A549 (cell line): ENCODE results near the gene KCNN4. TPM values are rescaled to one million over a fixed set of nuclear protein-coding genes. Genes with fewer than 3 reads are reported as not detected.

Source experiments
- ATAC-seq, 2 experiments: fragments of 200-7000 bp in 1 of 2; fragments of >200 bp in 1 of 2; cut with Nextera tagmentation in 1 of 2; cut with Tn5 transposase in 1 of 2; 3 replicates each; pipeline versions ENCODE4 v1.8.0 to v1.9.1; 2018 to 2020; ENCODE audit warnings: mild to moderate bottlenecking in 1 of 2, moderate library complexity in 1 of 2
- CTCF ChIA-PET: fragments of 300-600 bp; sonication (Branson Sonifier 250); formaldehyde crosslinking; extraction: SDS; loops from one replicate; lab custom pipeline; 2021; ENCODE audit warnings: antibody characterized with exemption, inconsistent platforms; lab: Yijun Ruan, JAX
- POLR2A ChIA-PET: fragments of 350-600 bp; formaldehyde crosslinking; extraction: SDS; loops from one replicate; lab custom pipeline; 2021; ENCODE audit warnings: antibody characterized with exemption, inconsistent platforms; lab: Yijun Ruan, JAX
- DNase-seq, 2 experiments: peaks; one replicate each; pipeline versions ENCODE4 v3.0.0 to v3.0.0-alpha.2; 2011 to 2016; ENCODE audit warnings: low read depth in 1 of 2, low spot score in 1 of 2
- FAIRE-seq: peaks from 2 replicates; lab custom pipeline; 2011; peaks lifted over from hg19 to GRCh38; lab: Jason Lieb, UNC
- H3K27ac ChIP-seq, 2 experiments: fragments of >200 bp; sonication (Bioruptor Twin); formaldehyde crosslinking; 3 replicates each; pipeline ENCODE4 v1.5.1; 2016 to 2017
- H3K4me1 ChIP-seq: fragments of >200 bp; sonication (Bioruptor Twin); formaldehyde crosslinking; 3 replicates; pipeline ENCODE4 v1.6.1; 2016
- H3K4me2 ChIP-seq: fragments of >200 bp; sonication (Bioruptor Twin); formaldehyde crosslinking; 3 replicates; pipeline ENCODE4 v1.6.1; 2016
- H3K4me3 ChIP-seq: fragments of >200 bp; sonication (Bioruptor Twin); formaldehyde crosslinking; 3 replicates; pipeline ENCODE4 v1.5.1; 2016
- H3K9me3 ChIP-seq: fragments of >200 bp; sonication (Bioruptor Twin); formaldehyde crosslinking; 3 replicates; pipeline ENCODE4 v1.6.1; 2016
- CHD4 ChIP-seq: fragments of 200-600 bp; sonication (generic); IDR thresholded peaks from 2 replicates; pipeline ENCODE4 v1.6.1; 2016; ENCODE audit warnings: antibody characterized with exemption, mild to moderate bottlenecking, borderline replicate concordance
- E2F6 ChIP-seq: IDR thresholded peaks from 2 replicates; pipeline ENCODE4 v1.6.1; 2012; ENCODE audit warnings: low read depth, borderline replicate concordance
- ESRRA ChIP-seq: fragments of 150-350 bp; IDR thresholded peaks from 2 replicates; pipeline ENCODE4 v1.6.1; 2014; ENCODE audit warnings: mild to moderate bottlenecking, low read length, borderline replicate concordance
- FOSL2 ChIP-seq, 2 experiments: fragments of 450-650 bp in 1 of 2; fragments of >200 bp in 1 of 2; sonication (Bioruptor Twin) in 1 of 2; formaldehyde crosslinking; IDR thresholded peaks; 2 replicates each; pipeline versions ENCODE4 v1.5.0 to v1.6.1; 2016 to 2020; ENCODE audit warnings: mild to moderate bottlenecking in 1 of 2, moderate library complexity in 1 of 2
- FOXS1 ChIP-seq: fragments of 250-450 bp; sonication (Bioruptor Pico); IDR thresholded peaks from 2 replicates; pipeline ENCODE4 v1.5.0; 2020; ENCODE audit warnings: mild to moderate bottlenecking, moderate library complexity
- HOXA7 ChIP-seq: fragments of 250-450 bp; sonication (Bioruptor Pico); IDR thresholded peaks from 2 replicates; pipeline ENCODE4 v1.5.0; 2020; ENCODE audit warnings: mild to moderate bottlenecking, moderate library complexity
- HOXB5 ChIP-seq: fragments of 250-450 bp; sonication (Bioruptor Pico); IDR thresholded peaks from 2 replicates; pipeline ENCODE4 v1.5.0; 2020; ENCODE audit warnings: mild to moderate bottlenecking, moderate library complexity
- KDM1A ChIP-seq: fragments of 200-600 bp; sonication (generic); IDR thresholded peaks from 2 replicates; pipeline ENCODE4 v1.6.1; 2016; ENCODE audit warnings: low read depth, mild to moderate bottlenecking
- MAX ChIP-seq: IDR thresholded peaks from 2 replicates; pipeline ENCODE4 v1.6.1; 2012
- NFE2L2 ChIP-seq: fragments of 150-350 bp; conservative IDR thresholded peaks from 2 replicates; pipeline ENCODE4 v1.6.1; 2014; ENCODE audit warnings: low read length
- PBX3 ChIP-seq: IDR thresholded peaks from 2 replicates; pipeline ENCODE4 v1.6.1; 2012
- RARB ChIP-seq: fragments of 250-450 bp; sonication (Bioruptor Pico); IDR thresholded peaks from 2 replicates; pipeline ENCODE4 v1.8.0; 2021; ENCODE audit warnings: mild to moderate bottlenecking, moderate library complexity
- RCOR1 ChIP-seq: fragments of 150-350 bp; IDR thresholded peaks from 2 replicates; pipeline ENCODE4 v1.6.1; 2014; ENCODE audit warnings: antibody characterized with exemption, low read length, low read depth
- TP53 ChIP-seq: fragments of 250-450 bp; sonication (Bioruptor Pico); IDR thresholded peaks from 2 replicates; pipeline ENCODE4 v1.5.0; 2021; ENCODE audit warnings: mild to moderate bottlenecking, moderate library complexity
- ZNF302 ChIP-seq: fragments of 250-450 bp; sonication (Bioruptor Pico); IDR thresholded peaks from 2 replicates; pipeline ENCODE4 v1.9.0; 2021; ENCODE audit warnings: inconsistent platforms, mild to moderate bottlenecking, moderate library complexity
- WGBS: methylation state at CpG from one replicate; pipeline ENCODE4 v1.1.6; 2017; ENCODE audit errors: missing lambda C conversion rate; 5-methylcytosine and 5-hydroxymethylcytosine counted together
- polyA plus RNA-seq, 4 experiments: library from polyadenylated mRNA; depleted of rRNA in 3 of 4; stranded (reverse); fragments of >200 nt; fragmentation: RNase III in 1 of 4; extraction: RNeasy Plus Mini Kit Qiagen cat#74134 plus additional on column Dnase treatment in 1 of 4; gene quantifications; 2 replicates in 3 of 4; 3 replicates in 1 of 4; pipeline ENCODE4 v1.2.3, GENCODE V29; 2011 to 2017
- TF ChIP-seq, protein P1 (sequence below): fragments of 200-600 bp; sonication (generic); IDR thresholded peaks from 2 replicates; pipeline ENCODE4 v1.6.1; 2016; ENCODE audit warnings: antibody characterized with exemption, mild to moderate bottlenecking, moderate library complexity
- TF ChIP-seq, protein P2 (sequence below): fragments of 250-450 bp; sonication (Bioruptor Pico); IDR thresholded peaks from 2 replicates; pipeline ENCODE4 v1.5.0; 2020; ENCODE audit warnings: low read depth, mild to moderate bottlenecking, moderate library complexity

The KCNN4 gene
- polyA plus RNA-seq, 2 of the 4 experiments (the other 2 are of a cell fraction), result 15.7 to 21.0 TPM

DNA sequence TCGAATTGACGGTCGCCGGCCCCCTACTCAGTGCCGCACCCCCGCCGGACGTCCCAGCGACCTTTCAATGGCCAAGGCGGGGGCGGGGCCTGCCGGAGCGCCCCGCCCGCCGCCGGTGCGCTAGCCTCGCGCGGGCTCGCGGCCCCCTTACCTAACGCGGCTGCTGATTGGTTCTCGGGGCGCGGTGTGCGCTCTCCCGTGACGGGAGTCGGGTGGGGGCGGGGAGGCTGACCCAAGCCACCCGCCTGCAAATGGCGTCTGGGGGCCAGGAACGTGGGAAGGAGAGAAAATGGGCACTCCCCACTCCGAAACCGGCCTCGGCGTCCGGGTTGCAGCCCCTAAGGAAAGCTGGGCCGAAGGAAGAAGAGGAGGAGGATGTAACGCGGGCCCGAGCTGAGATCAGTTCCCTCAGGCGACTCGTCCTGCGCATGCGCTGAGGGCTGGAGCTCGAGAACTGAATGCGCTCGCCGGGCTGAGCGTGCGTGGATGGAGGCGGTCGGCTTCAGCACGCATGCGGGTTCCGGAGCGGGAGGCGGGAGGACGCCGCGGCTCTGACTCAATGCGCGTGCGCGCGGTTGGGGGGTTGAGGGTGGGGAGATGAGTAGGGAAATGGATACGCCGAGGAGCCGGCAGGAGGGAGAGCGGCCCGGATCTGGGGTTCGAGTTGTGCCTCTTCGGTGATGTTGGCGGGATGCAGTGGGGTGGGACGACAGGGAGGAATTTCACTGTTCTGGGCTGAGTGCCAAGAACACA lies 26.1 kb downstream of the KCNN4 start, which contains the start of gene SMG9 (continued):
- no peak for TF ChIP-seq ESRRA
- TF ChIP-seq MAX, result peak; percentile 73
- TF ChIP-seq HOXB5 (CRISPR knock-in tag), result no peak
- TF ChIP-seq KDM1A, result no peak
- TF ChIP-seq NFE2L2, result no peak
- TF ChIP-seq, protein P1, sequence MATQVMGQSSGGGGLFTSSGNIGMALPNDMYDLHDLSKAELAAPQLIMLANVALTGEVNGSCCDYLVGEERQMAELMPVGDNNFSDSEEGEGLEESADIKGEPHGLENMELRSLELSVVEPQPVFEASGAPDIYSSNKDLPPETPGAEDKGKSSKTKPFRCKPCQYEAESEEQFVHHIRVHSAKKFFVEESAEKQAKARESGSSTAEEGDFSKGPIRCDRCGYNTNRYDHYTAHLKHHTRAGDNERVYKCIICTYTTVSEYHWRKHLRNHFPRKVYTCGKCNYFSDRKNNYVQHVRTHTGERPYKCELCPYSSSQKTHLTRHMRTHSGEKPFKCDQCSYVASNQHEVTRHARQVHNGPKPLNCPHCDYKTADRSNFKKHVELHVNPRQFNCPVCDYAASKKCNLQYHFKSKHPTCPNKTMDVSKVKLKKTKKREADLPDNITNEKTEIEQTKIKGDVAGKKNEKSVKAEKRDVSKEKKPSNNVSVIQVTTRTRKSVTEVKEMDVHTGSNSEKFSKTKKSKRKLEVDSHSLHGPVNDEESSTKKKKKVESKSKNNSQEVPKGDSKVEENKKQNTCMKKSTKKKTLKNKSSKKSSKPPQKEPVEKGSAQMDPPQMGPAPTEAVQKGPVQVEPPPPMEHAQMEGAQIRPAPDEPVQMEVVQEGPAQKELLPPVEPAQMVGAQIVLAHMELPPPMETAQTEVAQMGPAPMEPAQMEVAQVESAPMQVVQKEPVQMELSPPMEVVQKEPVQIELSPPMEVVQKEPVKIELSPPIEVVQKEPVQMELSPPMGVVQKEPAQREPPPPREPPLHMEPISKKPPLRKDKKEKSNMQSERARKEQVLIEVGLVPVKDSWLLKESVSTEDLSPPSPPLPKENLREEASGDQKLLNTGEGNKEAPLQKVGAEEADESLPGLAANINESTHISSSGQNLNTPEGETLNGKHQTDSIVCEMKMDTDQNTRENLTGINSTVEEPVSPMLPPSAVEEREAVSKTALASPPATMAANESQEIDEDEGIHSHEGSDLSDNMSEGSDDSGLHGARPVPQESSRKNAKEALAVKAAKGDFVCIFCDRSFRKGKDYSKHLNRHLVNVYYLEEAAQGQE, result peak; percentile 50
- TF ChIP-seq, protein P2, sequence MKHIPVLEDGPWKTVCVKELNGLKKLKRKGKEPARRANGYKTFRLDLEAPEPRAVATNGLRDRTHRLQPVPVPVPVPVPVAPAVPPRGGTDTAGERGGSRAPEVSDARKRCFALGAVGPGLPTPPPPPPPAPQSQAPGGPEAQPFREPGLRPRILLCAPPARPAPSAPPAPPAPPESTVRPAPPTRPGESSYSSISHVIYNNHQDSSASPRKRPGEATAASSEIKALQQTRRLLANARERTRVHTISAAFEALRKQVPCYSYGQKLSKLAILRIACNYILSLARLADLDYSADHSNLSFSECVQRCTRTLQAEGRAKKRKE (CRISPR knock-in tag), result no peak
- no peak; the same call in none of the 2 replicates for TF ChIP-seq E2F6
- TF ChIP-seq CHD4, result no peak
- TF ChIP-seq FOSL2 (IDR thresholded peaks at IDR 0.05), result no peak
- no peak; the same call in 1 of the 2 replicates for TF ChIP-seq FOSL2 (CRISPR knock-in tag; IDR thresholded peaks at IDR 0.05)
- no peak for TF ChIP-seq RARB
- TF ChIP-seq PBX3, result no peak
- TF ChIP-seq ZNF302 (CRISPR knock-in tag), result no peak
- TF ChIP-seq RCOR1, result no peak
- no peak for TF ChIP-seq FOXS1
- TF ChIP-seq, all 56 proteins: peak for 12

DNA sequence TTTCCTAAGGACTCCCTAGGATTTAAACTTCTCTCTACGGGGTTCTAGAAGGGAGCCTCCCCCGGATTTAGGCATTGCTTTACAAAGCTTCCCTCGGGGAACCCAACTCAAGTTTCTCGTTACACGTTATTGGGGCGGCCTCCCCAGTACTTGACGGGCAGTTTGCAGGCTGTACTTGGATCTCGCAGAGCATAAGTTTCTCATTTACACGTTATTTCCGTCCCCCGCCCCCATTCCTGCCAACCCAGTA lies 26.6 kb downstream of the KCNN4 start:
- WGBS, result 0% methylated on average over 10 of the region's 11 CpGs
- TF ChIP-seq MAX (no peak), RCOR1 (no peak), HOXA7 (CRISPR knock-in tag) (0 out of 2 replicates have a peak, but pooled peaks have one; percentile 48), TP53 (no peak)
- TF ChIP-seq, all 56 proteins: peak for 1
- Histone ChIP-seq H3K4me3 (peak overlapping the region; percentile 75), H3K4me1 (peaks cover 56% of the 10 kb centered on the region), H3K9me3 (no peaks in the 10 kb centered on the region), H3K27ac (peak overlapping the region; percentile 94 to 99), H3K4me2 (peak overlapping the region; percentile 93)
- ATAC-seq, result no peak; a peak in 2 of 6 replicates
- POLR2A ChIA-PET, result interaction anchor here (1.0 to 5.8 kb wide), 10 partner anchors 9 to 181 kb away, joined by 3 to 75 read pairs (median 10); partner anchors contain the start of genes KCNN4, PLAUR and ZNF45
- FAIRE-seq, result no peak
- DNase-seq, result no peak
- CTCF ChIA-PET, result interaction anchor here (0.6 to 22.3 kb wide), 5 partner anchors 14 to 109 kb away, joined by 3 to 565 read pairs (median 96); partner anchors contain the start of genes KCNN4 and PLAUR
